GM21360 (cell line): Measurements from ENCODE around the gene WIPI1.
"Not testable (repeated sequence)": the region's sequence is repeated elsewhere in the genome, so short reads cannot be mapped to it uniquely, and the experiment has no call there.

Experiments
- ATAC-seq: cut with Tn5 transposase; IDR thresholded peaks from one replicate; pipeline ENCODE4 v1.9.1; 2021; ENCODE audit warnings: mild to moderate bottlenecking, moderate library complexity; ENCODE audit not compliant: unreplicated experiment

Gene WIPI1

GRCh38 chr17:68420065-68420464, 37.2 kb downstream of the WIPI1 start:
- ATAC-seq: no peak

DNA sequence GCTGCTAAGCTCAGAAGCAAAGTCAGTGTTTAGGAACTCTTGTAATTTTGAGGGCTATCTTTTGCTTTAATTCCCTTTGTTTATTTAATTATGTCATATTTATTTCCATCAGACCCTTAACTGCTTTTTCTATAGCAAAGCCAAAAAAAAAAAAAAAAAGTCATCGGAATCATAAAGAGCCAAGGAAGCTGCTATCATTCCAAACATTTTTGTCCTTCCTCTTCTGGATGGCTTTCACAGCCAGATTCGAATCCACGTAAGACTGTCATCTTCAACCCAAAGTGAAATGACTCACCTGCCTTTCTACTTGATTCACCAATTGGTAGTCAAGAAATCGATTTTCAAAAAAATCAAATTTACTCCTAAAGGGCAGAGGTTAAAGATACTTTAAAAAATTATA, 38.4 kb downstream of the WIPI1 start:
- no peak for ATAC-seq

DNA sequence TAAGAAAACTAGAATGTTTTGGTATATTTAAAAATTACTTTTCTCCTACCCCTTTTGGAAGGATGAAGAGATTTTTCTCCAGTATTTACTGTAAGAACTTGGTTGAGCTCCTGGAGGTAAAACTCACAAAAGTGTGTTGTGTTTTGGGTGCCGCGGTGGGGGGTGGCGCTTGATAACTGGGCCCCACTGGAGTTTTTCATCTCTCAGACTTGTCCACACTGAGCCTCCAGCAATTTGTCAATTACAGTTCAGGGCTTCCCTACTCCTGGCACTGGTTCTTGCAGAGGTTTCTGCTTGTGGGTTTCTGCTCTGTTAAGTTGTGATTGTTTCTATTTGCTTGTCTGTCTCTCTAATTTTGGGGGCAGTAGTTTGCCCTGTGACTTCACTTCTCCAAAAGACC, 40.0 kb downstream of the WIPI1 start:
- ATAC-seq: no peak

GRCh38 chr17:68414901-68415300, 42.4 kb downstream of the WIPI1 start:
- not testable (repeated sequence) for ATAC-seq

- not testable (repeated sequence) for ATAC-seq
These were observed 43.4 kb downstream of the WIPI1 start for GRCh38 chr17:68413597-68414560.

- ATAC-seq: not testable (repeated sequence)
These were observed 49.6 kb downstream of the WIPI1 start for GRCh38 chr17:68407656-68408055.

- ATAC-seq: not testable (repeated sequence)
These were observed 53.5 kb downstream of the WIPI1 start for GRCh38 chr17:68403837-68404236.

DNA sequence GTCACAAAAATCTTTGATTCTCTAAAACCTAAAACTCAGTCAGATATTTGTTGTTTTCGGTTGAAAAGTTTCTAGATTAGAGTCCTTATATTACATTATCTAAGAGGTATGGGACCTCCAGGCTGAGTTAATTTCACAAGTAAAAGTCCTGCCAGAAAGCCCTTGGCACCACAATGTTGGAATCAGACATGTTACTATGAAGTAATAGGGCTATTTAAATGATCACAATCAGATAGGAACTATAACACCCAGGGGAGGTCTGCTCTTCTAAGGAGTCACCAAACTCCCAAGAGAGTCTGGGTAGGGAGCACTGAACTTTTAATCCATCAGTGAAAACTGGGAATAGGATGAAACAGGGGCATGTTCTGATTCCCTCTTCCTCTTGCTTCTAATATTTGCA, 54.2 kb downstream of the WIPI1 start:
- ATAC-seq: no peak

- no peak for ATAC-seq
These were observed 56.0 kb downstream of the WIPI1 start for GRCh38 chr17:68401288-68401687.

- ATAC-seq: no peak
These were observed 56.9 kb downstream of the WIPI1 start for GRCh38 chr17:68400404-68400735.

DNA sequence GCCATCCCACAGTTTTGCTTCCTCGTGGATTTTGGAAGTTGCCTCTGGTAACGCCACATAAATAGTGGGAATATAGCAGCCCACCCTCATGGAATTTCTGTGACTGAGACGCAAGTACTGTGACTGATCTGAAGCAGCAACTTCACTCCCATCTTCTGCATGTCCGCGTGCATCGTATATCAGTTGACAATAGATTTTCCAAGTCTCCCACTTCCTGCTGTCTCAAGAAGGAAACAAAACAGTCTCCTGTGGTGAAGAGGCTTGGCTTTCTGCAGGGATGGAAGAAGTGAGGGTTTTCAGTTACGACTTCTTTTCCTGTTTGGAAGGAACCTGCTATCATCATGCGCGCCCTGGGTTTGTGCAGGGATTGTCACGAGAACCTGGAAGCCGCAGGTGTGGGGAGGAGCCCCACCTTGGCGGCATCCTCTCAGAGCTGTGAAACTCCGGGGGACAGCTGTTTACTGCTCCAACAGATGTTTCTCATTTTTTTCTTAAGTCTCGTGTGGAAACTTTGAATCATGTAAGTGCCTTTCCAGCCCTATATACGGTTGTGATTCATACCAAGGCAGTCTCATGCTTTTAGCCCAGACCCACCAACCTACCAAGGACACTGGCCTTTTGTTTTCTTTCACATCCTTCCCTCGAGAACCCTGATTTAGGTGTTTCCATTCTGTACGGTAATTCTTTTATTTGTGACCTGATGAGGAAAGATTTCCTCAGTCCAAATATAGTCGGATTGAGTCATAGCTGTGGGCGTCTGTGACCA, 57.5 kb downstream of the WIPI1 start:
- no peak for ATAC-seq

- peak; percentile 85 for ATAC-seq
These were observed 58.3 kb downstream of the WIPI1 start for GRCh38 chr17:68398691-68399637.

- no peak for ATAC-seq
These were observed 60.2 kb downstream of the WIPI1 start for GRCh38 chr17:68397108-68397536.

GRCh38 chr17:68396226-68397107, 60.8 kb downstream of the WIPI1 start:
- ATAC-seq: no peak

GRCh38 chr17:68394608-68395331, 62.5 kb downstream of the WIPI1 start:
- no peak for ATAC-seq

- ATAC-seq: no peak
These were observed 65.6 kb downstream of the WIPI1 start for GRCh38 chr17:68391561-68392268.

DNA sequence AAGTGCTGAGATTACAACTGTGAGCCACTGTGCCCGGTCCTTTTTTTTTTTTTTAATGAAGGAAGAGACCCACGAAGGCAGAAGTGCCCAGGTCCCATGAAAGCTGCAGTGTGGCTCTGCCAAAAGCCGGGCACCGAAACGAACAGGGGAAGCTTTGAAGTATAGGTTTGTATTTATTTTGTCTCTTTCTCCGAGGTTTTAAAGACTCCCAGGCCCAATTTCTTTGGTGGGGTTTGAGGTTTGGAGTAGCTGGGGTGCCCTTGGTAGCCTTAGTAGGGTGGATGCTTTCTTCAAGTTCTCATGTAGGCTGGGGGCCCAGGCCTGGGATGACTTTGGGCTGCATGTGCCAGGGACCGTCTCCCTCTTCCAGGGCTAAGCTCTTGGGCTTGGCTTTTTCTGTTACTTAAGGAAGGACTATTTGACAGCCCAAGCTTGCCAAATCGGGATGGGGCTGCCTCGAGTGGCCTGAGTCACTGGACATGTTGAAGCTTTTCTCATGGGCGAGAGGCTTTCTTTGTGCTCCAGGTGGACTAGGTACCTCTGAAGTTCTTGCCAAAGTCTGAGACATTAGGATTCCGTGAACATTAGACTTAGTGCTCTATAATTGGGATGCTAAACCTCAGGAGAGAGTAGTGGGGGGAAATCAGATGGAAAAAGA, 66.3 kb downstream of the WIPI1 start:
- no peak for ATAC-seq

GRCh38 chr17:68389041-68389440, 68.3 kb downstream of the WIPI1 start:
- no peak for ATAC-seq
